GM12801 (cell line): ENCODE data around the gene CD83.

Experiments used
- CTCF ChIP-seq: IDR thresholded peaks from one replicate; pipeline ENCODE4 v1.5.1; 2011; ENCODE audit warnings: control low read depth; ENCODE audit not compliant: insufficient read length; ENCODE audit errors: extremely low read depth

The CD83 gene

GRCh38 chr6:14135893-14136539 is 18.4 kb downstream of the CD83 start:
- no peak for TF ChIP-seq CTCF

- TF ChIP-seq CTCF, result no peak
Observed at GRCh38 chr6:14138701-14139215, 21.2 kb downstream of the CD83 start.

GRCh38 chr6:14141351-14142062 is 23.9 kb downstream of the CD83 start:
- TF ChIP-seq CTCF, result no peak

- no peak for TF ChIP-seq CTCF
Observed at GRCh38 chr6:14142063-14142450, 24.5 kb downstream of the CD83 start.

- TF ChIP-seq CTCF, result no peak
Observed at GRCh38 chr6:14142511-14143223, 25.1 kb downstream of the CD83 start.

GRCh38 chr6:14143305-14143704 is 25.7 kb downstream of the CD83 start:
- TF ChIP-seq CTCF, result no peak

GRCh38 chr6:14144678-14145113 is 27.1 kb downstream of the CD83 start:
- TF ChIP-seq CTCF, result no peak
